ENCODE data around the gene WDR35.
"Not testable (repeated sequence)": the region's sequence is repeated elsewhere in the genome, so short reads cannot be mapped to it uniquely, and the experiment has no call there.

DNA sequence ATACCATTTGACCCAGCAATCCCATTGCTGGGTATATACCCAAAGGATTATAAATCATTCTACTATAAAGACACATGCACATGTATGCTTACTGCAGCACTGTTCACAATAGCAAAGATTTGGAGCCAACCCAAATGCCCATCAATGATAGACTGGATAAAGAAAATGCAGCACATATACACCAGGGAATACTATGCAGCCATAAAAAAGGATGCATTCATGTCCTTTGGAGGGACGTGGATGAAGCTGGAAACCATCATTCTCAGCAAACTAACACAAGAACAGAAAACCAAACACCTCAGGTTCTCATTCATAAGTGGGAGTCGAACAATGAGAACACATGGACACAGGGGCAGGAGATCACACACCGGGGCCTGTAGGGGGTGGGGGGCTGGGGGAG, 67.7 kb downstream of the WDR35 start:
- TF ChIP-seq CTCF, POLR2A (IDR thresholded peaks at IDR 0.05): not testable (repeated sequence)

All from body of pancreas (tissue), 4 donors.